GM06990 (cell line): Measurements from ENCODE around the gene ST3GAL2.
A peak's percentile ranks its signal among the peaks of the same experiment; 100 is the strongest.

Source experiments
- DNase-seq: peaks from one replicate; pipeline ENCODE4 v3.0.0-alpha.2; 2011; ENCODE audit not compliant: insufficient read length; ENCODE audit errors: extremely low read depth
- H3K27me3 ChIP-seq: replicated peaks from 2 replicates; pipeline ENCODE4 v1.6.0; 2011; ENCODE audit warnings: low read length; ENCODE audit not compliant: control insufficient read depth, insufficient read depth
- H3K36me3 ChIP-seq: 2 replicates; pipeline ENCODE4 v1.5.1; 2011; ENCODE audit warnings: low read length; ENCODE audit not compliant: control insufficient read depth, insufficient read depth
- H3K4me3 ChIP-seq: replicated peaks from 2 replicates; pipeline ENCODE4 v1.5.1; 2011; ENCODE audit warnings: low read depth, mild to moderate bottlenecking, control low read depth, low read length
- TF ChIP-seq, protein P1 (sequence below): IDR thresholded peaks from 2 replicates; pipeline ENCODE4 v1.5.1; 2011; ENCODE audit warnings: low read length, control low read depth, mild to moderate bottlenecking, inconsistent platforms; ENCODE audit not compliant: insufficient read depth, poor library complexity, severe bottlenecking

Gene ST3GAL2

DNA sequence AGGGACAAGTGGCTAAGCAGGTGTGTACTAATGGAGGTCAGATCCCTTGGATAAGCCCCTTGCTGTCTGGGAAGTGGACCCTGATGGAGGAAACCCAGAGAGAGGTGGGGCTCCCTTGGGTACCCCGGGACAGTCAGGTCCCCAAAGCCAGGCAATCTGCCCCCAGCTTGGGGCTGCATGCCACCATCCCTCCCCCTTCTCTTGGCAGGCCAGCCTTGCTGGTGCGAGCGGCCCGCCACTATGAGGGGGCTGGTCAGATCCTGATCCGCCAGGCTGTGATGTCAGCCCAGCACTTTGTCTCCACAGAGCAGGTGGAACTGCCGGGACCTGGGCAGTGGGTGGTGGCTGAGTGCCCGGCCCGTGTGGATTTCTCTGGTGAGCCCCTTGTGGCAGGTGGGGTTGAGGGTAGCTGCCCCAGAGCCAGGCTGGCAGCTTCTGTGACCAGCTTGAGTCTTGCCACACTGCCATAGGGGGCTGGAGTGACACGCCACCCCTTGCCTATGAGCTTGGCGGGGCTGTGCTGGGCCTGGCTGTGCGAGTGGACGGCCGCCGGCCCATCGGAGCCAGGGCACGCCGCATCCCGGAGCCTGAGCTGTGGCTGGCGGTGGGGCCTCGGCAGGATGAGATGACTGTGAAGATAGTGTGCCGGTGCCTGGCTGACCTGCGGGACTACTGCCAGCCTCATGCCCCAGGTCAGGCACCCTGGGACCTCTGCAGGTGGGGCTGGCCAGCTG, 35.6 kb upstream of the ST3GAL2 start:
- H3K4me3 ChIP-seq: no peak overlapping the region
- H3K27me3 ChIP-seq: no peaks in the 10 kb centered on the region
- no peak for DNase-seq
- TF ChIP-seq, protein P1, sequence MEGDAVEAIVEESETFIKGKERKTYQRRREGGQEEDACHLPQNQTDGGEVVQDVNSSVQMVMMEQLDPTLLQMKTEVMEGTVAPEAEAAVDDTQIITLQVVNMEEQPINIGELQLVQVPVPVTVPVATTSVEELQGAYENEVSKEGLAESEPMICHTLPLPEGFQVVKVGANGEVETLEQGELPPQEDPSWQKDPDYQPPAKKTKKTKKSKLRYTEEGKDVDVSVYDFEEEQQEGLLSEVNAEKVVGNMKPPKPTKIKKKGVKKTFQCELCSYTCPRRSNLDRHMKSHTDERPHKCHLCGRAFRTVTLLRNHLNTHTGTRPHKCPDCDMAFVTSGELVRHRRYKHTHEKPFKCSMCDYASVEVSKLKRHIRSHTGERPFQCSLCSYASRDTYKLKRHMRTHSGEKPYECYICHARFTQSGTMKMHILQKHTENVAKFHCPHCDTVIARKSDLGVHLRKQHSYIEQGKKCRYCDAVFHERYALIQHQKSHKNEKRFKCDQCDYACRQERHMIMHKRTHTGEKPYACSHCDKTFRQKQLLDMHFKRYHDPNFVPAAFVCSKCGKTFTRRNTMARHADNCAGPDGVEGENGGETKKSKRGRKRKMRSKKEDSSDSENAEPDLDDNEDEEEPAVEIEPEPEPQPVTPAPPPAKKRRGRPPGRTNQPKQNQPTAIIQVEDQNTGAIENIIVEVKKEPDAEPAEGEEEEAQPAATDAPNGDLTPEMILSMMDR: no peak
- peaks cover 21% of the 10 kb centered on the region for H3K36me3 ChIP-seq

DNA sequence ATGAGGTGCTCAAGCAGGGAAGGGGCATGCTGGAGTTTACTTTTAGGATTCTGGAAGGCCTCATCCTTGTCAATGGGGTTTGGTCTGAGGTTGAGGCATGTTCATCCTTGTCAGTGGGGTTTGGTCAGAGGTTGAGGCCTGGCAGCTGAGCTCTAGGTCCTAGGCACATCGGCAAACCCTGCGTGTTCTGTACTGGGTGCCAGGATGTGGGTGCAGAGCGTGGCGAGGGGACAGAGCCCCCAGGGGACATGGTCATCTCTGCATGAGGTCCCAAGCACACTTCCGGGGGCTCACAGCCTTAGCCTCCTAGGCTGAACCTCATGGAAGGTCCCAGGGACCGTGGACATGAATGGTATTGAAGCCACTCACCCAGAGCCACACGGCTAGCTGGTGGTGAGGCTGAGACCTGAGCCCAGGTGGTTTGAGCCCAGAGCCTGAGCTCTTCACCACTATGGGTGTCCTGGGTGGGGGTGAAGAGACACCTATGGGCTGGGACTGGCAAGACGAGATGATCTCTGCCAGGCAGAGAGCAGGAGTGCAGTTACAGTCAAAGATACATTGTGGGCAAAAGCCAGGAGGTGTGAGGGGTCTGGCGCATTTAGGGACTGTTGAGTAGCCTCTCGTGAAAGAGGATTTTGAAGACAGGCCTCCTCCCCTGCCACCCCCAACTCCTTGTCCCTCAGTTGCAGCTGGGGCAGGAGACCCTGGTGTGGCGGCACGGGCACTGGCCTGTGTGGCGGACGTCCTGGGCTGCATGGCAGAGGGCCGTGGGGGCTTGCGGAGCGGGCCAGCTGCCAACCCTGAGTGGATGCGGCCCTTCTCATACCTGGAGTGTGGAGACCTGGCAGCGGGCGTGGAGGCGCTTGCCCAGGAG, 34.8 kb upstream of the ST3GAL2 start:
- no peak for DNase-seq
- TF ChIP-seq, protein P1: no peak
- H3K27me3 ChIP-seq: no peaks in the 10 kb centered on the region
- no peak overlapping the region for H3K4me3 ChIP-seq
- H3K36me3 ChIP-seq: peaks cover 13% of the 10 kb centered on the region

DNA sequence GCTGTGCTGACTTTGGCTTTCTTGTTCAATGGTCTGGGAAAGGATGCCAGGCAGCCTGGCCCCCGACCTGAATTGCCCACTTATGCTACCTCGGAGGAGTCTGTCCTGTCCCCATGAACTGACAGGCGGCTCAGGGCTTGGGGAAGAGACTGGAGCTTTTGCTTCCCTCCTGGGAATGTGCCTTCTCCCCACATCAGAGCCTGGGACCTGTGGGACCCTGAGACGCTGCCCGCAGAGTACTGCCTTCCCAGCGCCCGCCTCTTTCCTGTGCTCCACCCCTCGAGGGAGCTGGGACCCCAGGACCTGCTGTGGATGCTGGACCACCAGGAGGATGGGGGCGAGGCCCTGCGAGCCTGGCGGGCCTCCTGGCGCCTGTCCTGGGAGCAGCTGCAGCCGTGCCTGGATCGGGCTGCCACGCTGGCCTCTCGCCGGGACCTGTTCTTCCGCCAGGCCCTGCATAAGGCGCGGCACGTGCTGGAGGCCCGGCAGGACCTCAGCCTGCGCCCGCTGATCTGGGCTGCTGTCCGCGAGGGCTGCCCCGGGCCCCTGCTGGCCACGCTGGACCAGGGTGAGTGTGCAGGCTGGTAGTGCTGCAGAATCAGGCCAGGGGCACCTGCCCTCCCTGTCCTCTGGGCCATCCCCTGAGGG, 34.0 kb upstream of the ST3GAL2 start:
- DNase-seq: no peak
- Histone ChIP-seq H3K27me3 (no peaks in the 10 kb centered on the region), H3K36me3 (peaks cover 6% of the 10 kb centered on the region), H3K4me3 (no peak overlapping the region)
- TF ChIP-seq, protein P1: no peak

DNA sequence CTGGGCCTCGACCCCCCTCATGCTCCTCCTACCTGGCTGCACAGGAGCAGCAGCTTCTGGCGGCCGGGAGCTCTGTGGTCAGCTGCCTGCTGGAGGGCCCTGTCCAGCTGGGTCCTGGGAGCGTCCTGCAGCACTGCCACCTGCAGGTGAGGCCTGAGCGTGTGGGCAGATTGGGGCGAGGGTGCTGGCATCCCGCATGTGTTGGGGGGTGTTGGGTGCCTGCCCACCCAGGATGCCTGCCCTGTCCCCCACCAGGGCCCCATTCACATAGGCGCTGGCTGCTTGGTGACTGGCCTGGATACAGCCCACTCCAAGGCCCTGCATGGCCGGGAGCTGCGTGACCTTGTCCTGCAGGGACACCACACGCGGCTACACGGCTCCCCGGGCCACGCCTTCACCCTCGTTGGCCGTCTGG, 32.0 kb upstream of the ST3GAL2 start:
- no peaks in the 10 kb centered on the region for H3K27me3 ChIP-seq
- H3K36me3 ChIP-seq: peaks cover 10% of the 10 kb centered on the region
- TF ChIP-seq, protein P1: peak; percentile 25
- H3K4me3 ChIP-seq: no peak overlapping the region
- DNase-seq: no peak

DNA sequence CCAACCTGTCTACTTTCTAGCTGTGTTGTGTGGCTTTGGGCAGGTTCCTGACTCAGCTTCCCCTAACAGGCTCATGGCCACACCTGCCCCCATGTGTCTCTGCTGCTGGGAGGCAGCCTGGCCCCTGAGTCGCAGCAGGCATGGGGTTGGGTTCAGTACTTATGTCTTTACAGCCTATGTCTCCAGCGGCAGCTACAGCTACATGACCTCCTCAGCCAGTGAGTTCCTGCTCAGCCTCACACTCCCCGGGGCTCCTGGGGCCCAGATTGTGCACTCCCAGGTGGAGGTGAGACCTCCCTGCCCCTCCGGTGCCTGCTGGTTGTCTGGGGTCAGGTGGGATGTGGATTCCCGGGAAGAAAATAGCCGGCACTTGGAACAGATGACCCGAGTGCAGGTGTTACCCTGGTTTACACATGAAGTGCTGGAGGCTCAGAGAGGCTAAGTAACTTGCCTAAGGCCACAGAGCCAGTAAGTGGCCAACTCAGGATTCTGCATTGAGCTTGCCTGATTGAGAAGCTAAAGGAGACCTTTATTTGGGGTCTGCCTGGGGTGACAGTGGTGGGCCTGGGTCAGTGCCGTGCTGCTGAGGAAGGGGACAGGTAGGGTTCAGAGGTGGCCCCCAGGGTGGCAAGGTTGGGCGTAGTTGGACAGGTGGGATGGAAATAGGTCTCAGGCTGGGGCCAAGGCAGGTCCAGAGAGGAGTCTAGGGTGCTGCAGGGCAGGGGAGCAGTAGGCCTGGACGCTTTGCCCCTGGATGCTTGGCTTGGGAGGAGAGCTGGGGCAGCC, 31.4 kb upstream of the ST3GAL2 start:
- peaks cover 8% of the 10 kb centered on the region for H3K36me3 ChIP-seq
- no peak for DNase-seq
- TF ChIP-seq, protein P1: no peak
- no peaks in the 10 kb centered on the region for H3K27me3 ChIP-seq
- H3K4me3 ChIP-seq: no peak overlapping the region
